Medulla oblongata (tissue), 1 donor: ENCODE measurements around the gene SYNPO.

Experiments
- DNase-seq: peaks from one replicate; pipeline ENCODE4 v3.0.0-alpha.2; 2015; ENCODE audit errors: extremely low spot score

SYNPO gene

GRCh38 chr5:150689120-150689519 lies 48.7 kb downstream of the SYNPO start:
- no peak for DNase-seq

GRCh38 chr5:150690760-150691159 lies 50.3 kb downstream of the SYNPO start:
- no peak for DNase-seq

GRCh38 chr5:150692276-150692675 lies 51.8 kb downstream of the SYNPO start:
- no peak for DNase-seq

- DNase-seq, result no peak
Measured at GRCh38 chr5:150694612-150695011, 54.2 kb downstream of the SYNPO start.

- no peak for DNase-seq
Measured at GRCh38 chr5:150700246-150700593, 59.8 kb downstream of the SYNPO start.

- peak; percentile 94 for DNase-seq
Measured at GRCh38 chr5:150700594-150701377, 60.3 kb downstream of the SYNPO start, which contains the start of gene RBM22. Gene RBM22 (minus strand): TSS chr5:150701062. CDS start chr5:150700985, 77 bp downstream.

- no peak for DNase-seq
Measured at GRCh38 chr5:150703762-150704161, 63.3 kb downstream of the SYNPO start.

DNA sequence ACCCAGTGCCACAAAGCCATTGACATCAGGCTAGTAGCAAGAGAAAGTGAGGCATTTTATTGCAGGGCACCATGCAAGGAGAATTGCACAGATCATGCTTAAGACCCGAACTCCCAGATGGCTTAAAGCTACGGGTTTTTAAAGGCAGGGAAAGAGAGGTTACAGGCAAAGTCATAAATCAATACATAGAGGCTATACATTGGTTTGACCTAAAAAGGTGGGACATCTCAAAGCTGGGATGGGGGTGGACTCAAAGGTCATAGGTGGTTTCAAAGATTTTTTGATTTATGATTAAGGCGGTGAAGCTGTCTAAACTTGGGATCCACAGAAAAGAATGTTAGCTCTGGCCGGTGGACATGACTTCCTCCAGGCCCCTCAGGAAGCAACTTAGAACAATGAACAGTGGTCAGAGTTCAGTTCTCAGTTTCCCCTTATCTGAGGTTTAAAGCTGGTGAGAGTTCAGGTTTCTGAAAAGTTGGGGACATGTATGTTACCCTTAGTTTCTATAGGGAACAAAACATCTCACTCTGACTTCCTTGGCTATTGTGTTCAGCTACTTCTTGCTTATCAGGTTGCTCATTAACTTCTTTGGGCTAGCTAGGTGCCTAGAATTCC lies 66.4 kb downstream of the SYNPO start:
- DNase-seq, result no peak
